Brain microvascular endothelial cell (primary cell): ENCODE data around the gene ATF7IP2.
"Not testable (repeated sequence)": the region's sequence is repeated elsewhere in the genome, so short reads cannot be mapped to it uniquely, and the experiment has no call there.

Experiments used
- DNase-seq: peaks from one replicate; pipeline ENCODE4 v3.0.0-alpha.2; 2020
- H3K27ac ChIP-seq: fragments of 250-450 bp; sonication (Bioruptor Pico); 2 replicates; pipeline ENCODE4 v1.5.1; 2020; ENCODE audit warnings: mild to moderate bottlenecking, moderate library complexity
- H3K27me3 ChIP-seq: fragments of 250-450 bp; sonication (Bioruptor Pico); replicated peaks from 2 replicates; pipeline ENCODE4 v1.5.1; 2020; ENCODE audit warnings: mild to moderate bottlenecking
- H3K36me3 ChIP-seq: fragments of 250-450 bp; sonication (Bioruptor Pico); replicated peaks from 2 replicates; pipeline ENCODE4 v1.5.1; 2020; ENCODE audit warnings: mild to moderate bottlenecking
- H3K4me3 ChIP-seq: 2 replicates; pipeline ENCODE4 v1.5.1; 2011; ENCODE audit warnings: low read depth, mild to moderate bottlenecking, control low read depth, low read length, moderate library complexity
- in situ Hi-C: cut with HindIII; loops from 2 replicates; pipeline ENCODE4 v1.10.0; 2017; ENCODE audit warnings: low sequenced_read_pairs, low pct_ligation_motif_present
- TF ChIP-seq, protein P1 (sequence below): IDR thresholded peaks from 2 replicates; pipeline ENCODE4 v1.5.1; 2011; ENCODE audit warnings: low read depth, mild to moderate bottlenecking, moderate library complexity, low read length, control low read depth, inconsistent platforms; ENCODE audit errors: missing control alignments

ATF7IP2 gene, protein sequence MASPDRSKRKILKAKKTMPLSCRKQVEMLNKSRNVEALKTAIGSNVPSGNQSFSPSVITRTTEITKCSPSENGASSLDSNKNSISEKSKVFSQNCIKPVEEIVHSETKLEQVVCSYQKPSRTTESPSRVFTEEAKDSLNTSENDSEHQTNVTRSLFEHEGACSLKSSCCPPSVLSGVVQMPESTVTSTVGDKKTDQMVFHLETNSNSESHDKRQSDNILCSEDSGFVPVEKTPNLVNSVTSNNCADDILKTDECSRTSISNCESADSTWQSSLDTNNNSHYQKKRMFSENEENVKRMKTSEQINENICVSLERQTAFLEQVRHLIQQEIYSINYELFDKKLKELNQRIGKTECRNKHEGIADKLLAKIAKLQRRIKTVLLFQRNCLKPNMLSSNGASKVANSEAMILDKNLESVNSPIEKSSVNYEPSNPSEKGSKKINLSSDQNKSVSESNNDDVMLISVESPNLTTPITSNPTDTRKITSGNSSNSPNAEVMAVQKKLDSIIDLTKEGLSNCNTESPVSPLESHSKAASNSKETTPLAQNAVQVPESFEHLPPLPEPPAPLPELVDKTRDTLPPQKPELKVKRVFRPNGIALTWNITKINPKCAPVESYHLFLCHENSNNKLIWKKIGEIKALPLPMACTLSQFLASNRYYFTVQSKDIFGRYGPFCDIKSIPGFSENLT

DNA sequence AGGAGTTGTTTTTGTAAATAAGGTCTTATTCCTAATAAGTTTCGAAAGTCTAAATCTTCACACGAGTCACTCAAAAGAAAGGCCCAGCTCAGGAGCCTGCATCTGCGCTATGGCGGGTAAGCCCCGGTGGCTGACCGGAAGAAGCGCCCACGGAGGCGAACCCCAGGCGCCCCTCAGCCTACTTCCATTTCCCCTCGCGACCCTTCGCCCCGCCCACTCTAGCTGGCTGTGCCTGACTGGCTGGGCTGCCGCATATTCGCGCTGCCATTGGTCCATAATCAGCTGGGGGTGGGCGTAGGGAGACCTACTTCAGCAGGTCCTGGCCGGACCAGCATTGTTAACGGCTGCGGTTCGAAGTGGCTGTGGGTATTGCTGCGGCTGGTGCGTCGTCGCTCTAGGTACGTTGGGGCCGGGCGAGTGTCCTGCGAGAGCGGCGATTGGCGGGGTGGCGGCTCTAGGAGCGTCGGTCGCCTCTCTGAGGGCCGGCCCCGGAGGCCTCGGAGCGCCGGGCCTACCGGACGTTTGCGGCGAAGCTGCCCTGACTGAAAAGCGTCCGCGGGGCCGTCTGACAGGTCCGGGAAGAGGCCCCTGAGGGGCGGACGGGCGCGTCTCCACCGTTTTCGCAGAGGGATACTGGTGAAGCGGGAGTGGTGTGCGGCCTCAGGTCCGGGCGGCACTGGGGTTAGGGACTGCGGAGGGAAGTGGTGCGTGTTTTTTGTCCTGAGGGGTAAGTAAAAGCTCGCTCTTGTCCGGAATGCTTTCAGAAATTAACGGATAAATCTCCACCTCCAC is at the start of gene ATF7IP2:
Gene ATF7IP2 (plus strand): TSS at position 337 of the 792 bp plus-strand sequence. CDS start 44,560 bp downstream, outside the sequence.
- Histone ChIP-seq H3K36me3 (no peaks in the 10 kb centered on the region), H3K27ac (peak within 1 kb of the TSS; percentile 51), H3K27me3 (no peaks in the 10 kb centered on the region), H3K4me3 (peak within 1 kb of the TSS; percentile 79)
- in situ Hi-C loops: no loop called here
- DNase-seq: peak; percentile 93
- TF ChIP-seq, protein P1, sequence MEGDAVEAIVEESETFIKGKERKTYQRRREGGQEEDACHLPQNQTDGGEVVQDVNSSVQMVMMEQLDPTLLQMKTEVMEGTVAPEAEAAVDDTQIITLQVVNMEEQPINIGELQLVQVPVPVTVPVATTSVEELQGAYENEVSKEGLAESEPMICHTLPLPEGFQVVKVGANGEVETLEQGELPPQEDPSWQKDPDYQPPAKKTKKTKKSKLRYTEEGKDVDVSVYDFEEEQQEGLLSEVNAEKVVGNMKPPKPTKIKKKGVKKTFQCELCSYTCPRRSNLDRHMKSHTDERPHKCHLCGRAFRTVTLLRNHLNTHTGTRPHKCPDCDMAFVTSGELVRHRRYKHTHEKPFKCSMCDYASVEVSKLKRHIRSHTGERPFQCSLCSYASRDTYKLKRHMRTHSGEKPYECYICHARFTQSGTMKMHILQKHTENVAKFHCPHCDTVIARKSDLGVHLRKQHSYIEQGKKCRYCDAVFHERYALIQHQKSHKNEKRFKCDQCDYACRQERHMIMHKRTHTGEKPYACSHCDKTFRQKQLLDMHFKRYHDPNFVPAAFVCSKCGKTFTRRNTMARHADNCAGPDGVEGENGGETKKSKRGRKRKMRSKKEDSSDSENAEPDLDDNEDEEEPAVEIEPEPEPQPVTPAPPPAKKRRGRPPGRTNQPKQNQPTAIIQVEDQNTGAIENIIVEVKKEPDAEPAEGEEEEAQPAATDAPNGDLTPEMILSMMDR: no peak

DNA sequence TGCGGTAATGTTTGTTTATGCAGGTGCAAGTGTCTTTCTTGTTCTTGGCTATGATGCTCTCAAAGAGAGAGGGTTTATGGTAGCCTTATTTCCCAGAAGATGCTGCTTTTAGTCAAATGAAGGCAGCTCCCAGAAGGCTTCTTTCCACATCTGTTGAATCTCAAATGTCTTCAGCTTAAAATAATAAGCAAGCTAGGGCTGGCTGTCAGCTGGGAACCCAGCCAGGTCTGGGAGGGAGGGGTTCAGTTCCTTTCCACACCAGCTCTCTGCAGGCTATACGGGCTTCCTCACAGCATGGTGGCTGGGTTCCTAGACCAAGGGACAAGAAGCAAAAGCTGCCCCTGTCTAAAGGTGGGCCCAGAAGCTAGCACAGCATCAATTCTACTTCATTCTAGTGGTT is 47.4 kb upstream of the ATF7IP2 start:
- Histone ChIP-seq H3K27ac (no peak overlapping the region), H3K4me3 (no peak overlapping the region), H3K27me3 (no peaks in the 10 kb centered on the region), H3K36me3 (no peaks in the 10 kb centered on the region)
- in situ Hi-C loops: no loop called here
- TF ChIP-seq, protein P1: no peak
- peak; percentile 12 for DNase-seq

DNA sequence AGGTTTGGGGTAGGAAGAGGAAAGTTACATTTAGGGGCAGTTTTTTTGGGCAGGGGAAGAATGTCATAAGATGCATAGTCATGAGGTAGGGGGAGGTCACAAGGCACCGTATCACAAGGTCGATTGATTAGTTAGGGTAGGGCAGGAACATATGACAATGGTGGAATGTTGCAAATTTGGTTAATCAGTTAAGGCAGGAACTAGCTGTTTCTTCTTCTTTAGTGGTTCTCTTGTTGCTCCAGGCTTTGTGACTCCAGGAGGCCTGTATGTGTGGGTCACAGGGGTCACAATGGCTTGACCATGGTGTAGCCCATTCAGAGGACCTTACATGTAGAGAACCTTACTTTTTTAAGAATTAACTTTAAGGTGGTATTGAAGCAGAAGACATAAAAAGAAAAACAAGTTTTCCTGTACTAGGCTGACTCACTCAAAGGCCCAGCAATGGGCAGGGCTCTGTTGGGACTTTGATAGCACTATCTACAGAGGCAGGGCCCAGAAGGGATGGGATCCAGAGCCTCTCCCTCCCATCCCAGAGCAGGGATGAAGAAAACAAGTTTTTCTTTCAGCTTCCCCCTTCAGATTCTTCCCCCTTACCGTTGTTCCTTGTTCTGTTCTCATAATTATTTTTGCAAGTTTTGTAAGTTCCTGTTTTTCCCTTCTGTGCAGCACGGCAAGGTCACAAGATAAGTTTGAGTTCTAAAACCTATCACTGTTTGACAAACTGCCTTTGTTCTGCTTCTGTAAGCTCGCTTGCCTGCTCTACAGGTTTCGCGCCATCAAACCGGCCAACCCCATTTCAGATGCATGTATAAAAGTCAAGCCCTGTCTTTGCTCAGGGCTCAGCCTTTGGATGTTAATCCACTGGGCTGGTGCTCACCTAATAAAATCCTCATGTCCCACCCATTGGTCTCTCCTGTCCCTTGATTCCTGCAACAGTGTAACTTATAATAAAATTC is 45.8 kb upstream of the ATF7IP2 start:
- in situ Hi-C loops: no loop called here
- Histone ChIP-seq H3K27me3 (no peaks in the 10 kb centered on the region), H3K4me3 (no peak overlapping the region), H3K36me3 (no peaks in the 10 kb centered on the region), H3K27ac (no peak overlapping the region)
- TF ChIP-seq, protein P1: no peak
- DNase-seq: no peak

DNA sequence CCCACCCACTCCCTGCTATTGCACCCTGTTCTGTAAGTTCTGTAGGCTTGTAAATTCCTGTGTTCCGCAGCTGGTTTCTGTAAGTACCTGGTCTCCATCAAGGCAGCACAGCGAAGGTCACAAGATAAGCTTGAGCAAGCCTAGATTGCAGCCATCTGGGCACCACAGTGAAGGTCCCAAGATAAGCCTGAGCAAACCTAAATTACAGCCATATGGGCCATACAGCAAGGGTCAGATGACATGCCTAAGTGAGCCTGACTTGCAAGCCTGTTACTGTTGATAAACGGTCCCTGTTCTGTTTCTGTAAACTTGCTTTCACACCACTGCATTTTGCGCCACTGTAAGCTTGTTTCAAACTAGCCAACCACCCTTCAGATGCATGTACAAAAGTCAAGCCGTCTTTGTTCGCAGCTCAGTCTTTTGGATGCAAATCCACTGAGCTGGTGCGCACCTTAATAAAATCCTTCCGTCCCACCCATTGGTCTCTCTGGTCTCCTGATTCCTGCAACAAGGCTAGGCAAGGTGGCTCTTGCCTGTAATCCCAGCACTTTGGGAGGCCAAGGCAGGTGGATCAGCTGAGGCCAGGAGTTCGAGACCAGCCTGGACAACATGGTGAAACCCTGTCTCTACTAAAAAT is 42.6 kb upstream of the ATF7IP2 start:
- Histone ChIP-seq H3K27me3 (no peaks in the 10 kb centered on the region), H3K4me3 (no peak overlapping the region), H3K27ac (no peak overlapping the region), H3K36me3 (no peaks in the 10 kb centered on the region)
- DNase-seq: no peak
- TF ChIP-seq, protein P1: no peak
- in situ Hi-C loops: no loop called here

DNA sequence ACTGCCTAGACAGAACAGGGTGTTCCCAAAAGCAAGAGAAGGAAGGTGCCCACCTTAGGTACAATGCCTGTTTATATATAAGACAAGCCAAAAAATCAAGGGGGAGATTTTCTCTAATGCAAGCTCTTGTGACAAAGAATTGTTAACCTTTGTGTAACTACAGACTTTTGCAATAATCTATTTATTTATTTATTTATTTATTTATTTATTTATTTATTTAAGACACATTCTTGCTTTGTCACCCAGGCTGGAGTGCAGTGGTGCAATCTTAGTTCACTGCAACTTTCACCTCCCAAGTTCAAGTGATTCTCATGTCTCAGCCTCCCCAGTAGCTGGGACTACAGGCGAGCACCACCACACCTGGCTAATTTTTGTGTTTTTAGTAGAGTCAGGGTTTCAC is 41.2 kb upstream of the ATF7IP2 start:
- in situ Hi-C loops: not testable (repeated sequence)

More for the DNA sequence above, 41.2 kb upstream of the ATF7IP2 start:
- H3K4me3 ChIP-seq, H3K27ac ChIP-seq, H3K36me3 ChIP-seq, H3K27me3 ChIP-seq, DNase-seq: not testable (repeated sequence)
